GM10847 (cell line): Measurements from ENCODE around the gene RHO.

Experiments
- POLR2A ChIP-seq: IDR thresholded peaks from 2 replicates; pipeline ENCODE4 v1.6.1; 2011; ENCODE audit not compliant: insufficient read length; ENCODE audit errors: extremely low read depth

The RHO gene

GRCh38 chr3:129503471-129504291 is 24.8 kb upstream of the RHO start:
- no peak for TF ChIP-seq POLR2A

- no peak for TF ChIP-seq POLR2A
Measured at GRCh38 chr3:129504471-129505100, 23.9 kb upstream of the RHO start.

- no peak for TF ChIP-seq POLR2A
Measured at GRCh38 chr3:129505341-129505740, 23.1 kb upstream of the RHO start.

GRCh38 chr3:129506231-129506742 is 22.2 kb upstream of the RHO start:
- TF ChIP-seq POLR2A, result no peak

GRCh38 chr3:129507181-129507831 is 21.1 kb upstream of the RHO start:
- no peak for TF ChIP-seq POLR2A

- TF ChIP-seq POLR2A, result no peak
Measured at GRCh38 chr3:129512595-129512994, 15.8 kb upstream of the RHO start.

- TF ChIP-seq POLR2A, result no peak
Measured at GRCh38 chr3:129513705-129514104, 14.7 kb upstream of the RHO start.

GRCh38 chr3:129514110-129514509 is 14.3 kb upstream of the RHO start:
- TF ChIP-seq POLR2A, result no peak

GRCh38 chr3:129514563-129514962 is 13.9 kb upstream of the RHO start:
- TF ChIP-seq POLR2A, result no peak

- TF ChIP-seq POLR2A, result no peak
Measured at GRCh38 chr3:129517516-129517915, 10.9 kb upstream of the RHO start.

GRCh38 chr3:129518038-129518561 is 10.3 kb upstream of the RHO start:
- TF ChIP-seq POLR2A, result no peak

GRCh38 chr3:129518581-129518980 is 9.9 kb upstream of the RHO start:
- TF ChIP-seq POLR2A, result no peak

GRCh38 chr3:129519449-129519848 is 9.0 kb upstream of the RHO start:
- no peak for TF ChIP-seq POLR2A

- no peak for TF ChIP-seq POLR2A
Measured at GRCh38 chr3:129519896-129520715, 8.3 kb upstream of the RHO start.

- no peak for TF ChIP-seq POLR2A
Measured at GRCh38 chr3:129520960-129521359, 7.5 kb upstream of the RHO start.
